CD4-positive, alpha-beta T cell (primary cell): ENCODE results near the gene CRB1. TPM values are rescaled to one million over a fixed set of nuclear protein-coding genes. Genes with fewer than 3 reads are reported as not detected.

Source experiments
- ATAC-seq: fragments of 200-7000 bp; cut with Tn5 transposase; one replicate; pipeline ENCODE4 v1.10.0; 2022; ENCODE audit warnings: mild to moderate bottlenecking; ENCODE audit not compliant: poor library complexity
- CTCF ChIA-PET: fragments of 350-600 bp; sonication (Branson Sonifier 250); formaldehyde crosslinking; loops from one replicate; lab custom pipeline; 2021; ENCODE audit warnings: antibody characterized with exemption, inconsistent platforms; lab: Charles Lee
- POLR2A ChIA-PET: fragments of 350-600 bp; sonication (Branson Sonifier 250); formaldehyde crosslinking; loops from one replicate; lab custom pipeline; 2021; ENCODE audit warnings: antibody characterized with exemption, inconsistent platforms; lab: Charles Lee
- DNase-seq, 14 experiments: peaks; one replicate each; pipeline ENCODE4 v3.0.0-alpha.2; 2013 to 2020; ENCODE audit warnings: mixed read lengths in 2 of 14
- H3K27ac ChIP-seq, 2 donors: one replicate each; pipeline versions ENCODE4 v1.5.1 to v1.7.0; 2013; ENCODE audit warnings: low read length in 2 of 2, low read depth in 1 of 2, mild to moderate bottlenecking in 1 of 2
- H3K27me3 ChIP-seq, 2 experiments: 1 replicate in 1 of 2; 2 replicates in 1 of 2; pipeline versions ENCODE4 v1.6.1 to v1.7.0; 2013; ENCODE audit warnings: low read length in 2 of 2, control low read depth in 1 of 2, mild to moderate bottlenecking in 1 of 2, moderate library complexity in 1 of 2; ENCODE audit not compliant: insufficient read depth in 2 of 2, control insufficient read depth in 1 of 2
- H3K36me3 ChIP-seq: one replicate; pipeline ENCODE4 v1.6.1; 2013; ENCODE audit warnings: low read length, control low read depth; ENCODE audit not compliant: insufficient read depth
- H3K4me1 ChIP-seq: one replicate; pipeline ENCODE4 v1.6.1; 2013; ENCODE audit warnings: low read length, control low read depth; ENCODE audit not compliant: insufficient read depth
- H3K4me3 ChIP-seq: one replicate; pipeline ENCODE4 v1.5.1; 2013; ENCODE audit warnings: mild to moderate bottlenecking, low read length, moderate library complexity
- H3K9me3 ChIP-seq, 2 experiments: 1 replicate in 1 of 2; 2 replicates in 1 of 2; pipeline versions ENCODE4 v1.6.1 to v1.7.0; 2013; ENCODE audit warnings: low read length in 2 of 2, mild to moderate bottlenecking in 2 of 2, control low read depth in 1 of 2, moderate library complexity in 1 of 2; ENCODE audit not compliant: control insufficient read depth in 1 of 2, insufficient read depth in 1 of 2
- H3K27ac Mint-ChIP-seq: one replicate; pipeline ENCODE4 v1.8.0; 2020; ENCODE audit warnings: mixed read lengths
- H3K27me3 Mint-ChIP-seq: one replicate; pipeline ENCODE4 v1.8.0; 2021; ENCODE audit warnings: mixed read lengths
- H3K36me3 Mint-ChIP-seq: one replicate; pipeline ENCODE4 v1.8.0; 2021; ENCODE audit warnings: low read depth, mixed read lengths
- H3K4me1 Mint-ChIP-seq: one replicate; pipeline ENCODE4 v1.8.0; 2021; ENCODE audit warnings: low read depth, mixed read lengths
- H3K4me3 Mint-ChIP-seq: one replicate; pipeline ENCODE4 v1.8.0; 2020; ENCODE audit warnings: mild to moderate bottlenecking, mixed read lengths
- H3K9me3 Mint-ChIP-seq: one replicate; pipeline ENCODE4 v1.8.0; 2020; ENCODE audit warnings: mixed read lengths
- CTCF ChIP-seq: fragments of 200-600 bp; IDR thresholded peaks from one replicate; pipeline ENCODE4 v1.8.0; 2022; ENCODE audit warnings: antibody characterized with exemption, mild to moderate bottlenecking
- intact Hi-C, 2 experiments: fragments of 100-400 bp; cut with DNase I in 1 of 2; cut with micrococcal nuclease in 1 of 2; formaldehyde crosslinking; loops; one replicate each; pipeline versions ENCODE4 v1.15.1 to v1.9.0; 2023 to 2025; cut with DNase I, micrococcal nuclease
- total RNA-seq, 174 experiments: library from RNA in 2 of 174; stranded (reverse) in 2 of 174; gene quantifications; one replicate each; pipeline ENCODE4 v1.2.3 and lab custom pipeline; 2021 to 2026

Gene CRB1
- total RNA-seq, 2 experiments from 2014 or later, result 0.17 to 0.25 TPM

GRCh38 chr1:197307136-197307535 is 39.1 kb downstream of the CRB1 start:
- no peaks in the 10 kb centered on the region for H3K36me3 Mint-ChIP-seq
- POLR2A ChIA-PET, result no interaction called here
- DNase-seq (no peak), ATAC-seq (no peak)
- no peak overlapping the region for H3K4me3 Mint-ChIP-seq
- intact Hi-C loops, result no loop called here
- Histone ChIP-seq H3K27ac (no peak overlapping the region), H3K36me3 (no peaks in the 10 kb centered on the region), H3K9me3 (no peaks in the 10 kb centered on the region), H3K27me3 (no peaks in the 10 kb centered on the region), H3K4me1 (no peaks in the 10 kb centered on the region), H3K4me3 (no peak overlapping the region)
- CTCF ChIA-PET, result no interaction called here
- H3K4me1 Mint-ChIP-seq, result no peaks in the 10 kb centered on the region
- no peaks in the 10 kb centered on the region for H3K9me3 Mint-ChIP-seq
- H3K27ac Mint-ChIP-seq, result no peak overlapping the region
- H3K27me3 Mint-ChIP-seq, result peaks cover 3% of the 10 kb centered on the region
- TF ChIP-seq CTCF, result no peak

- peaks cover 3% of the 10 kb centered on the region for H3K27me3 Mint-ChIP-seq
Observed at GRCh38 chr1:197307551-197307950, 39.5 kb downstream of the CRB1 start.

GRCh38 chr1:197311081-197311480 is 43.0 kb downstream of the CRB1 start:
- H3K27ac ChIP-seq, result no peak overlapping the region
- no peak for ATAC-seq

More at GRCh38 chr1:197307551-197307950, 39.5 kb downstream of the CRB1 start:
- Mint-ChIP-seq H3K9me3 (no peaks in the 10 kb centered on the region), H3K4me3 (no peak overlapping the region), H3K4me1 (no peaks in the 10 kb centered on the region), H3K27ac (no peak overlapping the region), H3K36me3 (no peaks in the 10 kb centered on the region)
- H3K4me3 ChIP-seq, result no peak overlapping the region
- no peaks in the 10 kb centered on the region for H3K9me3 ChIP-seq
- ChIA-PET CTCF (no interaction called here), POLR2A (no interaction called here)
- TF ChIP-seq CTCF, result no peak
- DNase-seq (no peak), ATAC-seq (no peak)
- H3K36me3 ChIP-seq, result no peaks in the 10 kb centered on the region
- intact Hi-C loops, result no loop called here
- no peak overlapping the region for H3K27ac ChIP-seq
- no peaks in the 10 kb centered on the region for H3K4me1 ChIP-seq
- no peaks in the 10 kb centered on the region for H3K27me3 ChIP-seq

More at GRCh38 chr1:197311081-197311480, 43.0 kb downstream of the CRB1 start:
- intact Hi-C loops, result no loop called here
- CTCF ChIA-PET, result no interaction called here
- no peak overlapping the region for H3K27ac Mint-ChIP-seq
- POLR2A ChIA-PET, result no interaction called here
- H3K36me3 Mint-ChIP-seq, result no peaks in the 10 kb centered on the region
- Histone ChIP-seq H3K9me3 (no peaks in the 10 kb centered on the region), H3K36me3 (no peaks in the 10 kb centered on the region), H3K4me3 (no peak overlapping the region), H3K4me1 (no peaks in the 10 kb centered on the region), H3K27me3 (no peaks in the 10 kb centered on the region)
- no peaks in the 10 kb centered on the region for H3K9me3 Mint-ChIP-seq
- H3K4me1 Mint-ChIP-seq, result no peaks in the 10 kb centered on the region
- TF ChIP-seq CTCF, result no peak
- DNase-seq, result no peak
- no peaks in the 10 kb centered on the region for H3K27me3 Mint-ChIP-seq
- H3K4me3 Mint-ChIP-seq, result no peak overlapping the region
